ENCODE data around the gene PARL.
A peak's percentile ranks its signal among the peaks of the same experiment; 100 is the strongest.

The PARL gene

DNA sequence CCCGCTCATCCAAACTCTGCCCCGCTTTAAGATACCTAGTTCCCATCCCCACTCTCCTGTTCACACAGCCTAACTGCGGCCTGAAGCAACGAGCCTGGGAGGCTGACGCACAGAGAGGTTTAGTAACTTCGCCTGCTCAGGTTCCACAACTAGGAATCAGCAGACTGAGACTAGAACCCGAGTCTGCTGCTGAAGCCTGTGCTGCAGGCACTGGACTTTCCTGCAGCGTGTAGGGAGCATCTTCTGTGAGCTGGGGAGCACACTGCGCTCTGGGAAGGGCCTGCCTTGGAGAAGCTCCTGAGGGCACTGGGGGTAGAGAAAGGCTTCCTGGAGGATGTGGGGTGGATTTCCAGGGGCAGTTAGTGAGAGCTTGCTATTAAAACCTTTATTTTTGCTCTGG lies 54.5 kb downstream of the PARL start:
- TF ChIP-seq, protein P1, sequence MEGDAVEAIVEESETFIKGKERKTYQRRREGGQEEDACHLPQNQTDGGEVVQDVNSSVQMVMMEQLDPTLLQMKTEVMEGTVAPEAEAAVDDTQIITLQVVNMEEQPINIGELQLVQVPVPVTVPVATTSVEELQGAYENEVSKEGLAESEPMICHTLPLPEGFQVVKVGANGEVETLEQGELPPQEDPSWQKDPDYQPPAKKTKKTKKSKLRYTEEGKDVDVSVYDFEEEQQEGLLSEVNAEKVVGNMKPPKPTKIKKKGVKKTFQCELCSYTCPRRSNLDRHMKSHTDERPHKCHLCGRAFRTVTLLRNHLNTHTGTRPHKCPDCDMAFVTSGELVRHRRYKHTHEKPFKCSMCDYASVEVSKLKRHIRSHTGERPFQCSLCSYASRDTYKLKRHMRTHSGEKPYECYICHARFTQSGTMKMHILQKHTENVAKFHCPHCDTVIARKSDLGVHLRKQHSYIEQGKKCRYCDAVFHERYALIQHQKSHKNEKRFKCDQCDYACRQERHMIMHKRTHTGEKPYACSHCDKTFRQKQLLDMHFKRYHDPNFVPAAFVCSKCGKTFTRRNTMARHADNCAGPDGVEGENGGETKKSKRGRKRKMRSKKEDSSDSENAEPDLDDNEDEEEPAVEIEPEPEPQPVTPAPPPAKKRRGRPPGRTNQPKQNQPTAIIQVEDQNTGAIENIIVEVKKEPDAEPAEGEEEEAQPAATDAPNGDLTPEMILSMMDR (conservative IDR thresholded peaks at IDR 0.05; ENCODE audit: control insufficient read depth, insufficient read depth, low read depth, low read length) = no peak
- no peak overlapping the region for H3K4me3 ChIP-seq (ENCODE audit: control insufficient read depth, low read depth, low read length)
- no peak for DNase-seq (ENCODE audit: low read depth)

DNA sequence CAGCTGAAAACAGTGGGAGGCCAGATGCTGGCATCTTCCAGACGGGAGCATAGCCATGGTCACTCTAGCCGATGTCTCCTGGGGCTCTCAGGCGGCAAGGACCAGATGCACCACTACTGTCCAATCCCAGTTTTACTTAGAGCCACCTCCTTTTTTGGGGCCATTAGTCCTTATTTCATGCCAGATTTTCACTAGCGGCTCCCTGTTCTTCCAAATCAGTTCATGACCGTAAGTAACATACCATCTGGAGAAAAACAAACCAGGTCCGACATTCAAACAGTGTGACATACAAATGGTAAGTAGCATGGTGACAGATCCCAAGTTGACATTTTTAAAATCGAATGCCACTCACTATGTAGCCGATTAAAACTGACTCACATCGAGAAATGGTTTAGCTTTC lies 55.2 kb downstream of the PARL start:
- TF ChIP-seq, protein P1 (conservative IDR thresholded peaks at IDR 0.05; ENCODE audit: control insufficient read depth, insufficient read depth, low read depth, low read length) = no peak
- DNase-seq (ENCODE audit: low read depth) = no peak
- no peak overlapping the region for H3K4me3 ChIP-seq (ENCODE audit: control insufficient read depth, low read depth, low read length)

DNA sequence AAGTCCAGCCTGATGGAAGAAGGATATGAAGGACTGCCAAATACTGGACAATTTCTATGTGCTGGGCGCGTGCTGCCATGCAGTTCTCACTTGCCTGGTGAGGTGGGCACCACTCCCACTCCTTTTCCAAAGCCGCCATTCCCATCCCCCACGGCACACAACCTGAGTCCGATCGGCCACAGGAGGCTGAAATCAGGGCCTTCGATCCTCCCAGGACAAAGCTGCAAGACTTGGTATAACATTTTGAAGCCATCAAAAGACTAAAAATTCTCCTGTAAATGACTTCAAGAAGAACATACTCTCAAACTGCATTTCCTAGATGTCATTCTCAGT lies 56.2 kb downstream of the PARL start:
- no peak for DNase-seq (ENCODE audit: low read depth)
- H3K4me3 ChIP-seq (ENCODE audit: control insufficient read depth, low read depth, low read length) = no peak overlapping the region
- TF ChIP-seq, protein P1 (conservative IDR thresholded peaks at IDR 0.05; ENCODE audit: control insufficient read depth, insufficient read depth, low read depth, low read length) = no peak

DNA sequence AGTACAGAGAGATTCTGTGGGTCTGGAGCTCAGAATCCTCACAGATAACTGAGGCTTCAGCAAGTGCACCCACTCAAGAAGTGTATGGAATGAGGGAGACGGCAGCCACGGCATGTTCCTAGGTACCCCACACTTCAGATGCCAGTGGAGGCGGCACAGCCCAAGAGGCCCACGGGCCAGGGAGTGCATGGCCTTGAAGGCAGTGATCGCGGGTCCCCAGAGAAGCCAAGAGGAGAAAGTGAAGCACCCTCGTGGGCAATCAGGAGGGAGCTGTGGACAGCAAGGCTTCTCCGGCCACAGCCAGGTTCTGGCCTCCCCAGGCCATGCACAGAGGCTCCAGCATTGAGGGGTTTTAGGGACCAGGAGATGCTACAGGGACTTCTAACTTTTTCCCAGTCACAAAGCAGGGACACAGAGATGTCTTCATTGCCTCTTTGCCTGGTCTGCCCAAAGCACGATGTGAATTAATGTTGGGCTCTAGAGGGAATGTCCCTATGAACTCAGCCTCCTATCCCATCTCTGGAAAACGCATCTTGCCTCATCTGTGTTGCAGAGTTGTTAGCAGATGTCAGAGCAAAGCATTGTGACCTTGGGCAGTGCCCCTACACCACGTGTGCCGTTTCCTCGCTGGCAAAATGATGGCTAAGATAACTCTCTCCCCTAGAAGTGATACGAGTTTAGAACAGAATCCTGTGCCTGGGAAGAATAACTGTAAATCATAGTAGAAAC lies 56.7 kb downstream of the PARL start:
- DNase-seq (ENCODE audit: low read depth) = no peak
- no peak overlapping the region for H3K4me3 ChIP-seq (ENCODE audit: control insufficient read depth, low read depth, low read length)
- TF ChIP-seq, protein P1 (conservative IDR thresholded peaks at IDR 0.05; ENCODE audit: control insufficient read depth, insufficient read depth, low read depth, low read length) = no peak

DNA sequence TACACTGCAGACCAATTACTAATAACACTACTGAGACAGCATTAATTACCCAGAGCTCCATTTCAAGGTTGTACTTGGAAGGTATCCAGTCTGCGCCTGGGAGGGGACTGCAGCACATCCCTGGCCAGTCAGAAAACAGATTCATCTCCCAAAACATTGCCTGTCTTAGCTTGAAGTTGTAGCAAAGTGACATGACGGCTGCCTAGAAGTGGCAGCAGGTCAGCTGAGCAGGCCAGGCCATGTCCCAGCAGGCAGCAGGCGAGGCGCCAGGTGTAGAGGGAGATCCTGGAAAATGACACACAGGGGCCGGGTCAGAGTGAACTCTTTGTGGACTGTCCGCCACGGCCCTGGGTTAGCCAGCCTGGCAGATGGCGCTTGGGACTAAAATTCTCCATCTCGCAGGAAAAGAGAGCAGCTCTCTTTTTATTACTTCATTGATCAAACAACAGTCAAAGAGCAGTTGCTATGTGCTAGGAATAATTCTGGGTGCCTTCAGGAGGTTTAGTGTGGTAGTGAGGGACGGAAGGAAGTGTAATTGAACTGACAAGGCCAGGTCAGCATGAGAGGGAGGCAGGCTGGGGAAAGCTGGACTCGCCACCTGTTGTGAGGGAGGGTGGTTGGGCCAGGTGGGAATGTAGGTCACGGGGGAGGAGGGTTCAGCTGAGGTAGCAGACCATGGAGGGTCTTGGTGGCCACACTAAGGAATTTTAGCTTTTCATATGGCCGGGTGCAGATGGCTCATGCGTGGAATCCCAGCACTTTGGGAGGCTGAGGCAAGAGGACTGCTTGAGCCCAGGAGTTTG lies 58.0 kb downstream of the PARL start:
- TF ChIP-seq, protein P1 (conservative IDR thresholded peaks at IDR 0.05; ENCODE audit: control insufficient read depth, insufficient read depth, low read depth, low read length) = no peak
- H3K4me3 ChIP-seq (ENCODE audit: control insufficient read depth, low read depth, low read length) = no peak overlapping the region
- DNase-seq (ENCODE audit: low read depth) = no peak

DNA sequence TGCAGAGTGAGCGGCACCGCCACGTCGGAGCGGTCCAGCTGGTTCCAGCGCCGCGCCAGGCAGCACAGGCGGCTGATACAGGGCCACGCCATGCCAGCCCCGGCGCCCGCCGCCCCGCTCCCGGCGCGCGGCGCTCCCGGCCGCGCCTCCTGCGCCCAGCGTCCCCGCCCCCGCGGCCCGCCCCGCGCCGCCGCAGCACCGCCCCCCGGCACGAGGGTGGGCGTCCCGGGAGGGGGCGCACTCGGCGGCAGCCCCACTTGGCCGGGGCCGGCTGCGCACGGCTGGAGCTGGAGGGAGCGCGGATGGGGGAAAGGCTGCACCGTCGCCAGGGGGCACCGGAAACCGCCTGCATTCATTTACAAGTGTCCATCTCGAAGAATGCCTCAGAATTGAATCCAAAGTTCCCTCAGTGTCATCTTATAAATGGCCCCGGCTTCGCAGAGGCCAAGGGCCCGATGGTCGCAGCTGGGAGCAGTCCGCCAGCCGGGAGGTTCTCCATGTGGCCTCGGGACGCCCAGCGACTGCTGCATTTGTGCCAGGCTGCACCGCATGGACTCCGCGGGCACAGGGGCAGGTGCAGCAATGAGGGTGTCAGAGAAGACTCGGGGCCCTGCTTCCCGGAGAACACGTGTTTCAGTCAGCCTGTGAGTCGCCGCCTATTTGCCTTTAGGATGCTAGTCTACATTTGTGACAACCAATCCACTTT lies 59.1 kb downstream of the PARL start, which contains the start of gene MAP6D1:
Gene MAP6D1 (minus strand): TSS at position 122 of the 706 bp plus-strand sequence. CDS start 30 bp downstream, at position 92.
- DNase-seq (ENCODE audit: low read depth) = peak; percentile 34
- TF ChIP-seq, protein P1 (conservative IDR thresholded peaks at IDR 0.05; ENCODE audit: control insufficient read depth, insufficient read depth, low read depth, low read length) = no peak
- H3K4me3 ChIP-seq (ENCODE audit: control insufficient read depth, low read depth, low read length) = peak within 1 kb of the TSS; percentile 55
